ENCODE results near the gene PAMR1.

Gene PAMR1

DNA sequence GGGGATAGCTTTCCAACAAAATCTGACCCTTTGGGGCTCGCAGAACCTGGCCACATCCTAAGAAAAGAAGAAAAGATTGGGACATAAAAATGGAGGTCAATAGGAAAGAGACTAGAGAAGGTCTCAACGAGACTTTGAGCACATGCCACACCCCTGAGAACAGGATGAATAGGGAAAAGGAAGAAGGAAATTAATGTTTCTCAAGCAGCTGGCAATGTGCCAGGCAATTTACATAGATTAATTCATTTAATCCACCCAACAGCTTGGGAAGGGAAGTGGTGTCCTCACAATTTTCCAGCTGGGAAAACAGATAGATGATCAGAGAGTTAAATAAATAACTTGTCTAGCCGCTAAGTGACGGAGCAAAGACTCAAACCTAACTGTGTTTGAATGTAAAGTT, 50.7 kb downstream of the PAMR1 start:
- Histone ChIP-seq H3K4me1 (ENCODE audit: control insufficient read depth, low read depth, low read length) (peaks cover 20% of the 10 kb centered on the region), H3K4me3 (ENCODE audit: low read length) (no peak overlapping the region), H3K27me3 (ENCODE audit: control insufficient read depth, insufficient read depth, low read length) (no peaks in the 10 kb centered on the region), H3K27ac (ENCODE audit: low read length) (no peak overlapping the region), H3K36me3 (ENCODE audit: control insufficient read depth, low read depth, low read length) (no peaks in the 10 kb centered on the region), H3K9ac (ENCODE audit: low read length) (no peak overlapping the region), H3K9me3 (ENCODE audit: control insufficient read depth, low read depth, low read length) (no peaks in the 10 kb centered on the region)

DNA sequence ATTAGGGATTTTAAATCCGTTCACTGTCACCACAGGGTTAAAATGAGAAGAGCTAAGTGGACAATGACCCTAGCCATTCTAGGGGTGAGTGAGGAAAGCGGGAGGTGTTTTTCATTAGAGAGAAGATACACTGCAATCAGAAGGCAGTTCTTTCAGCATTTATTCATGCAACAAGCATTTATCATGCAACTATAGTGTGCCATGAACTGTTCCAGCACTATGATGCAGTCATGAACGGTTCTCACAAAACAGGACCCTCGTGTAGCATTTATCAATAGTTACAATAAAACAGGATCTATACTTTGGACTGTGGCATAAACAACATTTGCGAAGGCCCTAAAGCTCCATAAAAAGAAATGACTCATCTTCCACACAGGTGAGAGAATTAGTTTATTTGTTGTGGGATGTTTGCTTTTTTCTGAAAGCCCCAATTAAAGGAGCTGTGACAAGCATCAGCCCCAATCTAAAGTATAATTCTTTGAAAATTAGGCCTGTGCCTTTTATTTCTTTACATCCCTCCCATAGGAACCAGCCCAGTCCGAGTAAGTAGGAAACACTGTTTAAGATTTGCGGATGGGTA, 51.5 kb downstream of the PAMR1 start:
- H3K36me3 ChIP-seq (ENCODE audit: control insufficient read depth, low read depth, low read length): no peaks in the 10 kb centered on the region
- no peaks in the 10 kb centered on the region for H3K27me3 ChIP-seq (ENCODE audit: control insufficient read depth, insufficient read depth, low read length)
- H3K9ac ChIP-seq (ENCODE audit: low read length): no peak overlapping the region

DNA sequence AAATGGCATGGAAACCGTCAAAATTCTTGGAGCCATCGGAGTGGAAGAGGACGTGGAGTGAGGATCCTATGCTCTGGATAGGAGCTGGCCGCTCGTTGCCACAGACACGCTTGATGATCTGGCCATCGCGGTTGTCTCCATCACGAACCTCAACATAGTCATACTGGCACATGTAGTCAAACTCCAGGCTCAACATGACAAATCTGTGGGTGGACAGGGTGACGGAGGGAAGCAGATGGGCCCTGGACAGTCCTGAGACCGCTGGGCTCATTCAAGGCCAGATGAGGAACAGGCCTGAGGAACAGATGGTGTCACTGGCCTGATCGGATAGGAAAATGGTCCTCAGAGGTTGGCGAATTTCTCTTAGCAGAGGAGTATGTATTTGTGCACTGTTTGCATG, 54.8 kb downstream of the PAMR1 start:
- no peak overlapping the region for H3K27ac ChIP-seq (ENCODE audit: low read length)
- H3K36me3 ChIP-seq (ENCODE audit: control insufficient read depth, low read depth, low read length): no peaks in the 10 kb centered on the region
- H3K4me3 ChIP-seq (ENCODE audit: low read length): no peak overlapping the region
- no peak overlapping the region for H3K9ac ChIP-seq (ENCODE audit: low read length)
- no peaks in the 10 kb centered on the region for H3K4me1 ChIP-seq (ENCODE audit: control insufficient read depth, low read depth, low read length)
- no peaks in the 10 kb centered on the region for H3K27me3 ChIP-seq (ENCODE audit: control insufficient read depth, insufficient read depth, low read length)
- H3K9me3 ChIP-seq (ENCODE audit: control insufficient read depth, low read depth, low read length): no peaks in the 10 kb centered on the region

More for the DNA sequence above, 51.5 kb downstream of the PAMR1 start:
- H3K4me1 ChIP-seq (ENCODE audit: control insufficient read depth, low read depth, low read length): peaks cover 16% of the 10 kb centered on the region
- H3K9me3 ChIP-seq (ENCODE audit: control insufficient read depth, low read depth, low read length): no peaks in the 10 kb centered on the region
- H3K27ac ChIP-seq (ENCODE audit: low read length): no peak overlapping the region
- no peak overlapping the region for H3K4me3 ChIP-seq (ENCODE audit: low read length)

DNA sequence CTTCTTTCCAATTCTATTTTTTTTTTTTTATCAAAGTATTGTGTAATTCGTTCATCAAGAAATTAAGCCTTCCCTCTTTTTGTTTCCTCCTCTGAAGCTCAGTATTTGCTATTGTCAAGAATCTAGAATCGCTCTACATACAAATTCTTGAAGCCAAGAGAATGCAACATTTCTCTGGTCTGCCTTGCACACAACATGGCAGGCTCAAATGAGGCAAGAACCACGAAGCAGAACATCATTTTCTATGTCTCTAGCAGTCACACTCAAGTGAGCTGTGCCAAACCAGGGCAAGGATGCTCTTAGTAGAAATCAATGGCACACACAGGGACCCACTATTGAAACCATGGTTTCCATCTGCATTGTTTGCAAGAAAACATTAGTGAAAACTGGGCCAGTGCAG, 59.4 kb downstream of the PAMR1 start:
- no peaks in the 10 kb centered on the region for H3K27me3 ChIP-seq (ENCODE audit: control insufficient read depth, insufficient read depth, low read length)
- no peak overlapping the region for H3K4me3 ChIP-seq (ENCODE audit: low read length)
- peaks cover 4% of the 10 kb centered on the region for H3K4me1 ChIP-seq (ENCODE audit: control insufficient read depth, low read depth, low read length)
- H3K36me3 ChIP-seq (ENCODE audit: control insufficient read depth, low read depth, low read length): no peaks in the 10 kb centered on the region
- no peak overlapping the region for H3K27ac ChIP-seq (ENCODE audit: low read length)
- H3K9ac ChIP-seq (ENCODE audit: low read length): no peak overlapping the region
- no peaks in the 10 kb centered on the region for H3K9me3 ChIP-seq (ENCODE audit: control insufficient read depth, low read depth, low read length)

DNA sequence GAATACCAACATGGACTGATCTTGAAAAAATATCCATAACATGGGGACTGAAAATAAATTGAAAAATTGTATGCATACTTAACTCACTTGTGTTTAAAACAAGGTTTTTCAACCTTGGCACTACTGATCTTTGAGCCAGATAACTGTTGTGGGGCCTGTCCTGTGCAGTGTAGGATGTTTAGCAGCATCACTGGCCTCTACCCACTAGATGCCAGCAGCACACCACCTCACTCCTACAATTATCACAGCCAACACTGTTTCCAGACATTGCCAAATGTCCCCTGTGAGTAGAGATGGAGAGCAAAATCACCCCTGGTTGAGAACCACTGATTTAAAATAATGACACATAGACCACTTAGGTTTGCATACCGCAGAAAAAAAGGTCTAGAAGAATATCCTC, 61.1 kb downstream of the PAMR1 start:
- Histone ChIP-seq H3K27me3 (ENCODE audit: control insufficient read depth, insufficient read depth, low read length) (no peaks in the 10 kb centered on the region), H3K9ac (ENCODE audit: low read length) (no peak overlapping the region), H3K36me3 (ENCODE audit: control insufficient read depth, low read depth, low read length) (no peaks in the 10 kb centered on the region), H3K4me3 (ENCODE audit: low read length) (no peak overlapping the region), H3K27ac (ENCODE audit: low read length) (no peak overlapping the region), H3K4me1 (ENCODE audit: control insufficient read depth, low read depth, low read length) (peaks cover 4% of the 10 kb centered on the region), H3K9me3 (ENCODE audit: control insufficient read depth, low read depth, low read length) (no peaks in the 10 kb centered on the region)

DNA sequence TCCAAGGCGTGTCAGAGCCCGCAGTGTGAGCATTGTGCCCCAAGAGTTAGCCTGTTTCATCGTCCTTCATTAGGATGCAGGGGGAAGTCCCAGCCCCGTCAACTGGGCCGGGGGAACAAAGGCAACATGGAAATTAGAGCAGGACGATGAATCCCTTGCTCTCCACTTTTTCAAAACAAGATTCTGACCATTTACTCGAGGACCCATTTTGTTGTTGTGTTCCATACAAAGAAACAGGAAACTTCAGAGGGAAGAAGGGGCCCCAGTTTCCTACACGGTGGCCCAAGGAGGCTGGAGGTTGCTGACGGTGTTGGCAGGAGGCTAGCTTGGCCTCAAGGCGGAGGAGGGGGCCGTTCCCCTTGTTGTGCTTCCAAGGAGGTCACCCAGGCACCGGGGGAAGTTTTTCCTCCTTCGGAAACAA, 62.1 kb downstream of the PAMR1 start:
- H3K4me1 ChIP-seq (ENCODE audit: control insufficient read depth, low read depth, low read length): peaks cover 4% of the 10 kb centered on the region

DNA sequence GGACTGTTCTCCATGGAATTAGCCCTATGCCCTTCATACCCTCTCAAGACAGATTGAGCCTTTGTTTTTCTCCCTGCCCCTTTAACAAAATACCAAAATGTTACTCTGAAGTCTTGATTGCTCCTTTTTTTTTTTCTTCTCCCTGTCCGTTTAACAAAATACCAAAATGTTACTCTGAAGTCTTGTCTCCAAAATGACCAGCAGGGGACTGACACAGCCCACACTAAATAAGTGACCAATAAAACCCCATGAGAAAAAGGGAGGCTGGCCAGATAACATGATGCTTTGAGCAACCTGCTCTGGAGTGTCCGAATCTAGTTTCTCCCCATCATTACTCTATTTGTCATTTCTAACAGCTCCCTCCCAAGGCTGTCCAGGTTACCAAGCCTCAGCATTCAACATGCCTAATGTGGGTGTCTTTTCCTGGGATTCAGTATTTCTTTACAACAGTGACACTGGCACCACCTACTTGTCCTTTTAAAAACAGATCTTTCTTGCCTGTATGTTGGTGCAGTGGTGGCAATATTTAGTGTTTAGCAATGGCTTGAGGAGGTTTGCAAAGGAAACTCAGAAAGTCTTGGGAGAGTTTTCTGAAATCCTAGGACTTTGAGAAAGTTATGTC, 63.4 kb downstream of the PAMR1 start:
- Histone ChIP-seq H3K27me3 (ENCODE audit: control insufficient read depth, insufficient read depth, low read length) (no peaks in the 10 kb centered on the region), H3K4me1 (ENCODE audit: control insufficient read depth, low read depth, low read length) (peaks cover 4% of the 10 kb centered on the region), H3K9me3 (ENCODE audit: control insufficient read depth, low read depth, low read length) (no peaks in the 10 kb centered on the region), H3K4me3 (ENCODE audit: low read length) (no peak overlapping the region), H3K36me3 (ENCODE audit: control insufficient read depth, low read depth, low read length) (no peaks in the 10 kb centered on the region), H3K27ac (ENCODE audit: low read length) (no peak overlapping the region), H3K9ac (ENCODE audit: low read length) (no peak overlapping the region)

More for the DNA sequence above, 62.1 kb downstream of the PAMR1 start:
- Histone ChIP-seq H3K27ac (ENCODE audit: low read length) (no peak overlapping the region), H3K36me3 (ENCODE audit: control insufficient read depth, low read depth, low read length) (no peaks in the 10 kb centered on the region), H3K9ac (ENCODE audit: low read length) (no peak overlapping the region), H3K9me3 (ENCODE audit: control insufficient read depth, low read depth, low read length) (no peaks in the 10 kb centered on the region), H3K4me3 (ENCODE audit: low read length) (no peak overlapping the region), H3K27me3 (ENCODE audit: control insufficient read depth, insufficient read depth, low read length) (no peaks in the 10 kb centered on the region)

DNA sequence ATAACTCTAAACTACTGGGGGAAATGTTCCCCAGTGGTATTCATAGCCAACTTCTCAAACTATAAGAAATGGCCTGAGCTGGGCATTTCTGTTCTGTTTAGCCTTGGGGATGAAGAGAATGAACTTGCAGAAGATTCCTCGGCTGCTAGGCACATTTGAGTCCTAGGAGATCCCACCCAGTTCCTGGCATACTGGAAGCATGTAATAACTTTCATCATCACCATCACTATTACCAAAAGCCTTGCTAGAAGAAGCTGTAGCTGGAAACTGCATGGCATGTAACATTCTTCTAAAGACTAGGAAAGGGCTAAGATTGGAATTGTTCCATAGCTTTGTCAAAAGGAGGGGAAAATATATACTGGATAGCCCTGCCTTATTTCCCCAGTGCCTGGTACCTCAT, 65.9 kb downstream of the PAMR1 start:
- H3K27ac ChIP-seq (ENCODE audit: low read length): no peak overlapping the region
- no peak overlapping the region for H3K9ac ChIP-seq (ENCODE audit: low read length)
- H3K27me3 ChIP-seq (ENCODE audit: control insufficient read depth, insufficient read depth, low read length): no peaks in the 10 kb centered on the region
- no peak overlapping the region for H3K4me3 ChIP-seq (ENCODE audit: low read length)
- peaks cover 4% of the 10 kb centered on the region for H3K4me1 ChIP-seq (ENCODE audit: control insufficient read depth, low read depth, low read length)
- H3K36me3 ChIP-seq (ENCODE audit: control insufficient read depth, low read depth, low read length): no peaks in the 10 kb centered on the region
- no peaks in the 10 kb centered on the region for H3K9me3 ChIP-seq (ENCODE audit: control insufficient read depth, low read depth, low read length)

DNA sequence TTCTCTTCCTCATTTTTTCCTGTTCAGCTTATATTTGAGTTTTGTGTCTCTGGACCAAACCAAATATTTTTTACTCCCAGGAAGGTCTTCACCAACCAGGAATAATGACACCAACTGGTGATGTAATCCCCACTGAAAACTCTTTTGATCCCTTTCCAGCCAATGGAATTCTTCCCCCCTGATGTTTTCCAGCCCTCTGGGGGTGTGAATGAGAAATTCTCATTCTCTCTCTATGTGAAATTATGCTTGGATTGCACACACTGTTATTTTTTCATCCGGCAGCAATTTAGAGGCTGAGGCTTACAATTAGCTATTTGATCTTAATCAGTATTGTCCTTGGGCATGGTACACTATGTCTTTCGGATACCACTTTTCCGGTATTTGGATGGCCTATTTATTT, 66.6 kb downstream of the PAMR1 start:
- Histone ChIP-seq H3K9me3 (ENCODE audit: control insufficient read depth, low read depth, low read length) (no peaks in the 10 kb centered on the region), H3K36me3 (ENCODE audit: control insufficient read depth, low read depth, low read length) (no peaks in the 10 kb centered on the region), H3K27me3 (ENCODE audit: control insufficient read depth, insufficient read depth, low read length) (no peaks in the 10 kb centered on the region), H3K9ac (ENCODE audit: low read length) (no peak overlapping the region), H3K27ac (ENCODE audit: low read length) (no peak overlapping the region), H3K4me3 (ENCODE audit: low read length) (no peak overlapping the region), H3K4me1 (ENCODE audit: control insufficient read depth, low read depth, low read length) (peaks cover 4% of the 10 kb centered on the region)

DNA sequence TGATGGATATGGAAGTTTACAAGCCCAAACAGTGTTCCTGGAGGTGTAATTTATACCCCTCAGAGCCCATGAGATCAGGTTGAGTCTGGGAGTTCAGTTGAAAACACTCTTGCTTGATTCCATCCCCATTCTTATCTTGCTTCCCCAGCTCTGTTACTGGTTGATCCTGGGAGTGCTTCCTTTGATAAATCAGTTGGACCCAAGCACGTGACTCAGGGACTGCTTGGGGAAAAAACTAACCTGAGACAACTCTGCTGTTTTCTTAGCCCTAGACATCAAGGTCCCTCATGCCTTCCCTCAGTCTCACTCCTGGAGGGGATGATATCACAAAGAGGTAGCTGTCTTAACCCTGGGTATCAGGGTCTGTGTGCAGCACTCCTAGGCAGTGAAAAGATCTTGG, 71.1 kb downstream of the PAMR1 start:
- Histone ChIP-seq H3K9ac (ENCODE audit: low read length) (no peak overlapping the region), H3K4me3 (ENCODE audit: low read length) (no peak overlapping the region), H3K4me1 (ENCODE audit: control insufficient read depth, low read depth, low read length) (no peaks in the 10 kb centered on the region), H3K27ac (ENCODE audit: low read length) (no peak overlapping the region), H3K36me3 (ENCODE audit: control insufficient read depth, low read depth, low read length) (no peaks in the 10 kb centered on the region), H3K27me3 (ENCODE audit: control insufficient read depth, insufficient read depth, low read length) (no peaks in the 10 kb centered on the region), H3K9me3 (ENCODE audit: control insufficient read depth, low read depth, low read length) (no peaks in the 10 kb centered on the region)

DNA sequence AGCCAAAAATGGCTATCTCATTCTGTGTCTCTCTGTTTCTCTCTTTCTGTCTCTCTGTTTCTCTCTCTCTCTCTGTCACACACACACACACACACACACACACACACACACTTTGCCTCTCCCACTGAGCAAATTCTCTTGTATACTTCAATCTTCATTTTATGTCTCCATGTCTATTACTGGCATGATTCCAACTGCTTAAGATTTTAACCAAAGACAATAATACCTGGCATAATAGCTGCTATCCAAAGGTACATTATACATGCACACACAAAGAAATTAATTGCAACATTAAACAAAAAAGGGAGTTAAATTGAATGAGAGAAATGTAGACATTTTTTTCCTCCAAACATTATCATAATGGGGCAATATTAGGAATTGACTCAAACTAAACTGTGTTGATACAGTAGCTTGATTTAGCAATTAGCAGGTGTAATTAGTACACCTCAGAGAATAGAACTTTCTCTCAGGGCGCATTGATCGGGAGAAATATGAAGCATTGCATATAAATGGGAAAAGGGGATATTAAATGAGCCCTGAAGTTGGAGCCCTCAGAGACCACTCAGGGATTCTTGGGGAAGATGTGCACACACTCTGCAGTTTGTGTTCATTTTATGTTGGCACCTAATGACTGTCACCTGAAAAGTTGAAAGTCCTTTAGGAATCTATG, 88.7 kb downstream of the PAMR1 start:
- Histone ChIP-seq H3K36me3 (ENCODE audit: control insufficient read depth, low read depth, low read length) (no peaks in the 10 kb centered on the region), H3K27me3 (ENCODE audit: control insufficient read depth, insufficient read depth, low read length) (no peaks in the 10 kb centered on the region), H3K4me3 (ENCODE audit: low read length) (no peak overlapping the region), H3K9ac (ENCODE audit: low read length) (no peak overlapping the region), H3K9me3 (ENCODE audit: control insufficient read depth, low read depth, low read length) (no peaks in the 10 kb centered on the region), H3K27ac (ENCODE audit: low read length) (no peak overlapping the region), H3K4me1 (ENCODE audit: control insufficient read depth, low read depth, low read length) (no peaks in the 10 kb centered on the region)

DNA sequence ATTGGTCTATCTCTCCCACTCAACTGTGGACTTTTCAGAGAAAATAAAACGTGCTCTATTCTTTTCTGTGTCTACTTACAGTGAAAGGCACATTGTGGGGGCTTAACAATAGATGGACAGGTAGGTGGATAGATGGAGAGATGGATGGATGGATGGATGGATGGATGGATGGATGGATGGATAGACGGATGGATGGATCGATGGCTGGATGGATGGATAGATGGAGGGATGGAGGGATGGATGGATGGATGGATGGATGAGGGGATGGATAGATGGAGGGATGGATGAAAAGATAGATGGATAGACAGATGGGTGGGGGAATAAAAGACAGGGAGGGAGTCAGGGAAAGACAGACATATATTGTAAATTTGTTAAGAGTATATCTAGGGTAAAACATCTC, 91.8 kb downstream of the PAMR1 start:
- Histone ChIP-seq H3K4me3 (ENCODE audit: low read length) (no peak overlapping the region), H3K4me1 (ENCODE audit: control insufficient read depth, low read depth, low read length) (no peaks in the 10 kb centered on the region), H3K27me3 (ENCODE audit: control insufficient read depth, insufficient read depth, low read length) (no peaks in the 10 kb centered on the region), H3K27ac (ENCODE audit: low read length) (no peak overlapping the region), H3K9ac (ENCODE audit: low read length) (no peak overlapping the region), H3K36me3 (ENCODE audit: control insufficient read depth, low read depth, low read length) (no peaks in the 10 kb centered on the region), H3K9me3 (ENCODE audit: control insufficient read depth, low read depth, low read length) (no peaks in the 10 kb centered on the region)
